HEK293T (cell line): ENCODE data around the gene CES2.
"Not testable (repeated sequence)": the region's sequence is repeated elsewhere in the genome, so short reads cannot be mapped to it uniquely, and the experiment has no call there.

Source experiments
- CTCF ChIA-PET: fragments of 350-600 bp; formaldehyde crosslinking; extraction: SDS; loops from one replicate; lab custom pipeline; 2021; ENCODE audit warnings: antibody characterized with exemption, inconsistent platforms; lab: Yijun Ruan, JAX
- POLR2A ChIA-PET: fragments of 350-600 bp; formaldehyde crosslinking; extraction: SDS; loops from one replicate; lab custom pipeline; 2020; ENCODE audit warnings: antibody characterized with exemption, inconsistent platforms; lab: Yijun Ruan, JAX
- DNase-seq: peaks from one replicate; pipeline ENCODE4 v3.0.0; 2012; ENCODE audit warnings: mixed read lengths; ENCODE audit errors: extremely low spot score
- ARNT ChIP-seq: fragments of 450-650 bp; IDR thresholded peaks from 2 replicates; pipeline ENCODE4 v1.6.1; 2017; ENCODE audit warnings: mild to moderate bottlenecking
- BHLHE40 ChIP-seq: fragments of 450-650 bp; IDR thresholded peaks from 2 replicates; pipeline ENCODE4 v1.6.1; 2016; ENCODE audit warnings: mild to moderate bottlenecking, moderate library complexity, borderline replicate concordance
- CTBP1 ChIP-seq: fragments of 450-650 bp; IDR thresholded peaks from 2 replicates; pipeline ENCODE4 v1.6.1; 2016; ENCODE audit warnings: borderline replicate concordance
- ELF4 ChIP-seq: fragments of 450-650 bp; IDR thresholded peaks from 2 replicates; pipeline ENCODE4 v1.6.1; 2017; ENCODE audit warnings: antibody characterized with exemption
- FOXA1 ChIP-seq: fragments of 450-650 bp; IDR thresholded peaks from 2 replicates; pipeline ENCODE4 v1.6.1; 2016; ENCODE audit warnings: mild to moderate bottlenecking
- FOXK2 ChIP-seq: fragments of 450-650 bp; IDR thresholded peaks from 2 replicates; pipeline ENCODE4 v1.6.1; 2016; ENCODE audit warnings: mild to moderate bottlenecking
- FOXM1 ChIP-seq: fragments of 450-650 bp; IDR thresholded peaks from 2 replicates; pipeline ENCODE4 v1.6.1; 2017; ENCODE audit warnings: mild to moderate bottlenecking, borderline replicate concordance
- HDGF ChIP-seq: fragments of 450-650 bp; IDR thresholded peaks from 2 replicates; pipeline ENCODE4 v1.6.1; 2017; ENCODE audit warnings: antibody characterized with exemption, borderline replicate concordance
- L3MBTL2 ChIP-seq: fragments of 450-650 bp; conservative IDR thresholded peaks from 2 replicates; pipeline ENCODE4 v1.6.1; 2016; ENCODE audit warnings: mild to moderate bottlenecking
- LEF1 ChIP-seq: fragments of 450-650 bp; IDR thresholded peaks from 2 replicates; pipeline ENCODE4 v1.6.1; 2017; ENCODE audit warnings: mild to moderate bottlenecking, borderline replicate concordance
- NFRKB ChIP-seq: fragments of 450-650 bp; IDR thresholded peaks from 2 replicates; pipeline ENCODE4 v1.6.1; 2016; ENCODE audit warnings: mild to moderate bottlenecking, moderate library complexity
- SP1 ChIP-seq: fragments of 450-650 bp; IDR thresholded peaks from 2 replicates; pipeline ENCODE4 v1.6.1; 2017
- SUZ12 ChIP-seq: fragments of 450-650 bp; IDR thresholded peaks from 2 replicates; pipeline ENCODE4 v1.6.1; 2016; ENCODE audit warnings: mild to moderate bottlenecking
- TARDBP ChIP-seq: fragments of 450-650 bp; IDR thresholded peaks from 2 replicates; pipeline ENCODE4 v1.6.1; 2016
- ZNF384 ChIP-seq: fragments of 450-650 bp; IDR thresholded peaks from 2 replicates; pipeline ENCODE4 v1.6.1; 2016
- TF ChIP-seq, protein P1 (sequence below): fragments of 450-650 bp; IDR thresholded peaks from 2 replicates; pipeline ENCODE4 v1.6.1; 2016

Gene CES2

DNA sequence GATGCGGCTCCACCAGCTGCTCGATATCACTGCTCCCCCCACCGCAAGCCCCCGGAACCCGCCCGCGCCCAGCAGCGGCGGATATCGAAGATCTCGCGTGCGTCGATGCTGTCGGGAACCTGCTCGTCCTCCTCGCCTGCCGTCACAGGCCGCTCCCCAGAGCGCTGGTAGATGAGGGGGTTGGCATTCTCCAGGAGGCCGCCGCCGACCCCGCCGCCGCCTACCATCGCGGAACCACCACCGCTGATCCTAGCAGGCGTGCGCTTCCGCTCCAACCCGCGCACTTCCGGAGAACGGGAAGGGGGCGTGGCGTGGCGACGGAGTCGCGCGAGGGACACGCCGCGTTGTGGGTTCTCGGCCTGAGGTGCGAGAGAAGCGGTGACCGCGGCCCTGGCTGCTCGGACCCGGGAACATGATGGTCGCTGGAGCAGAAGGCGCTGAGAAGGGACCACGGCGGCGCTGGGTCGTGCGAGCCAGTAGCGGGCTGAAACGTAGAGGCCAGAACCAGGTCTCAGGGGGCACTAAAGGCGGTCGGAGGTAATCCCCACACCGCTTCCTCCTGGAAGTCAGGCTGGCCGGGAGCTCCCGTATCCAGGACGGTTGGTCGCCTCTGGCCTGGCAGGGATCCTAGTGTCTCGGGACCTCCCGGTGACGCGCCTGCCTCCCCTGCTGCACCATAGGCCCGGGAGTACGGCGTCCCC, 1.0 kb upstream of the CES2 start, which contains the start of gene CIAO2B:
TSS of gene CIAO2B (minus strand) at position 265 of the 701 bp plus-strand sequence. CDS start at position 227, 38 bp downstream.
- CTCF ChIA-PET: interaction anchor here (1.9 kb wide), 1 partner anchor 39 kb away, joined by 7 read pairs; no protein-coding TSS in a partner anchor

DNA sequence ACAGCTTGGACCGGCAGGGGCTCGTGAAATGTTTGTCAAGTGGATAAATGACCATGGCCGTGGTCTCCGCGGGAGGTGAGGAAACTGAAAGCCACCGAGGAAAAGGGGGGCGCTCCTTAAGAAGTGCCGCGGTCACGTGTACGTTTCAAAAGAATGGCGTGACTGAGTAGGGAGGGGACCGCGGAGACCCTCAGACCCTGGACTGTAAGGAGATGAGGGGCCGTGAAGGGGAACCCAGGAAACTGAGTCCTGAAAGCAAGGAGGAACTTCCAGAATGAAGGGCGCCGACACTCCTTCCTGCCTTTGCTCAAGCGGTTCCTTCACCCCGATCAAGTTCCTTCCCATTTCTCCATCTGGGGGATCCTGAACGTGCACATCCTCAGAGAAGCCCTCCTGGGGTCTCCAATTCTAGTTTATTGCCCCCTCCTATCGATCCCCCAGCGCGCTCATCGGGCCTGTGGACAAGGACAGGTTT, 440 bp upstream of the CES2 start:
- DNase-seq: not testable (repeated sequence)
- POLR2A ChIA-PET: interaction anchor here (0.9 to 1.7 kb wide), 3 partner anchors 33 to 60 kb away, joined by 3 to 7 read pairs (median 3); no protein-coding TSS in a partner anchor

More for the DNA sequence above, 1.0 kb upstream of the CES2 start, which contains the start of gene CIAO2B:
- POLR2A ChIA-PET: interaction anchor here (0.9 to 1.7 kb wide), 5 partner anchors 16 to 178 kb away, joined by 3 to 7 read pairs (median 3); partner anchors contain the start of gene CDH16
- TF ChIP-seq SP1 (no peak), ZNF384 (no peak), BHLHE40 (no peak), FOXA1 (no peak), L3MBTL2 (peak; percentile 75), ELF4 (peak; percentile 72), FOXM1 (no peak), HDGF (no peak)
- TF ChIP-seq, protein P1, sequence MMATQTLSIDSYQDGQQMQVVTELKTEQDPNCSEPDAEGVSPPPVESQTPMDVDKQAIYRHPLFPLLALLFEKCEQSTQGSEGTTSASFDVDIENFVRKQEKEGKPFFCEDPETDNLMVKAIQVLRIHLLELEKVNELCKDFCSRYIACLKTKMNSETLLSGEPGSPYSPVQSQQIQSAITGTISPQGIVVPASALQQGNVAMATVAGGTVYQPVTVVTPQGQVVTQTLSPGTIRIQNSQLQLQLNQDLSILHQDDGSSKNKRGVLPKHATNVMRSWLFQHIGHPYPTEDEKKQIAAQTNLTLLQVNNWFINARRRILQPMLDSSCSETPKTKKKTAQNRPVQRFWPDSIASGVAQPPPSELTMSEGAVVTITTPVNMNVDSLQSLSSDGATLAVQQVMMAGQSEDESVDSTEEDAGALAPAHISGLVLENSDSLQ: no peak
- peak; percentile 92 for DNase-seq

DNA sequence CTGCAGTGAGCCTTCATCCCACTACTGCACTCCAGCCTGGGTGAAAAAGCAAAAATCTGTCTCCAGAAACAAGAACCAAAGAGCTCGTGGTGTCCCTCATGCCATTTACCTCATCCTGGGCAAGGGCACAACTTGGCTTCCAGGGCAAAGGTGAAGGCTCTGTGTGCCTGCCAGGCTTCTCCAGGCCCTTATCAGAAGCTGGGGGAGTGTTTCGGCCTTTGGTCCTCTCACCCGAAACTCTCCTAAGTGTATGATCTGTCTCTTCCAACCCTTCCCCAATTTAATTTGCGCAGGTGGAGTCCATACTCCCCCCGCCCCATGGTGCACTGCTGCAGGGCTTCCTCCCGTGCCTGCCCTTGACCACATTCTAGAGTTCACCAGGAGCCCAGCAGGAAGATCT, 1.1 kb downstream of the CES2 start:
- ChIA-PET POLR2A (no interaction called here), CTCF (interaction anchor here (0.7 to 0.9 kb wide), 2 partner anchors 24 to 41 kb away, joined by 3 to 8 read pairs; no protein-coding TSS in a partner anchor)
- TF ChIP-seq SUZ12 (no peak), SP1 (no peak), L3MBTL2 (no peak), FOXA1 (no peak), TARDBP (no peak), FOXM1 (no peak), ARNT (no peak), LEF1 (no peak), FOXK2 (no peak), ZNF384 (no peak)
- TF ChIP-seq, protein P1: no peak
- DNase-seq: no peak

More for the DNA sequence above, 440 bp upstream of the CES2 start:
- CTCF ChIA-PET: not testable (repeated sequence)

DNA sequence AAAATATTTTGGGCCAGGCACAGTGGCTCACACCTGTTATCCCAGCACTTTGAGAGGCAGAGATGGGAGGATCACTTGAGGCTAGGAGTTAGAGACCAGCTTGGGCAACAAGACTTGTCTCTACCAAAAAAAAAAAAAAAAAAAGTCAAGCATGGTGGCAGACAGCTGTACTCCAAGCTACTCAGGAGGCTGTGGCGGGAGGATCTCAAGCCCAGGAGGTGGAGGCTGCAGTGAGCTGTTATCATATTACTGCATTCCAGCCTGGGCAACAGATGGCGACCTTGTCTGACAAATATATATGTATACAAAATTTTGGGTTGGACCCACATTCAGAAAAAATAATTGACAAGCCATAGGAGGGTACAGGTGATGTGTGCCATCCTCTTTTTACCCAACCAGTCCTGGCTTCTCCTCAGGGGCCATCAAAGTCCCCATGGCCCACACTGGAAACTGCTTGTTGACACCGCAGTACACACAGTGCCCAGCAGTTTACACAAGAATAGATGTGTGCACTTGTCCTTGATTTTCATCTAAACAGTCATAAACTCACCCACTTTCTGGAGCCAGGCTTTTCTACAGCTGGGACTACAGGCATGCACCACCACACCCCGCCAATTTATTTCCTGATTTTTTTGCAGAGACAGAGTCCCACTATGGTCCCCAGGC, 1.7 kb downstream of the CES2 start:
- TF ChIP-seq SP1 (no peak), L3MBTL2 (no peak), LEF1 (no peak), BHLHE40 (no peak), ELF4 (no peak), NFRKB (no peak), CTBP1 (no peak), FOXK2 (no peak), SUZ12 (no peak)
- ChIA-PET POLR2A (no interaction called here), CTCF (interaction anchor here (0.7 to 0.9 kb wide), 2 partner anchors 23 to 42 kb away, joined by 3 to 8 read pairs; no protein-coding TSS in a partner anchor)
- no peak for DNase-seq

DNA sequence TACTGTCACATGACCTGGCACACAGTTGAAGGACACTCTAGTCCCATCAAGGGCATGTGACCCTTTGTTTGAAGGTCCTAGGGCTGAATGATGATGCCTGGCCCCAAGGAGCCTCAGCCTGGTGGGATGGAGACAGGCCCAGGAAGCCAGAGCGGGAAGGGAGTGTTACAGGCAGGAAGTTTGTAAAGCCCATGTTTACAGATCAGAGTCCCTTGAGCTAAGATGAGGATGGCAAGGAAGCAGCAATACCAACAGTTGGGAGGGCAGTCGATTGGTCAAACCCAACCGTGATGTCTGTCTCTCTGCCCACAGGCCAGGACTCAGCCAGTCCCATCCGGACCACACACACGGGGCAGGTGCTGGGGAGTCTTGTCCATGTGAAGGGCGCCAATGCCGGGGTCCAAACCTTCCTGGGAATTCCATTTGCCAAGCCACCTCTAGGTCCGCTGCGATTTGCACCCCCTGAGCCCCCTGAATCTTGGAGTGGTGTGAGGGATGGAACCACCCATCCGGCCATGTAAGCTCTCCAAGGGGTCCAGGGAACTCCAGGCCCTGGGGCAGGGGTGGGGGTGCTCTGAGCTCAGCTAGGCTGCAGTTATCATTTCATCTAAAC, 2.5 kb downstream of the CES2 start:
- POLR2A ChIA-PET: interaction anchor here (1.0 kb wide), 1 partner anchor 23 kb away, joined by 3 read pairs; the partner anchor contains the start of gene CES3

More for the DNA sequence above, 2.5 kb downstream of the CES2 start:
- TF ChIP-seq FOXA1 (no peak), SP1 (no peak), LEF1 (no peak), FOXM1 (no peak), ARNT (no peak)
- TF ChIP-seq, protein P1: no peak
- no peak for DNase-seq
- CTCF ChIA-PET: no interaction called here
